K562 (cell line): ENCODE data around the gene TMEM107. TPM values are rescaled to one million over a fixed set of nuclear protein-coding genes. Genes with fewer than 3 reads are reported as not detected.

ENCODE experiments used
- ATF1 ChIP-seq, 2 experiments: fragments of 450-650 bp in 1 of 2; IDR thresholded peaks; 2 replicates each; pipeline ENCODE4 v1.6.1; 2016; ENCODE audit warnings: missing compliant biosample characterization in 1 of 2, missing genetic modification characterization in 1 of 2
- E2F6 ChIP-seq, 2 experiments: IDR thresholded peaks; 2 replicates each; pipeline ENCODE4 v1.6.1; 2011; ENCODE audit warnings: borderline replicate concordance in 1 of 2, control low read depth in 1 of 2, low read depth in 1 of 2, low read length in 1 of 2, mild to moderate bottlenecking in 1 of 2, mixed read lengths in 1 of 2, moderate library complexity in 1 of 2; ENCODE audit not compliant: insufficient read depth in 1 of 2, insufficient read length in 1 of 2, poor library complexity in 1 of 2, severe bottlenecking in 1 of 2; ENCODE audit errors: extremely low read depth in 1 of 2
- E4F1 ChIP-seq: fragments of 250-450 bp; sonication (Bioruptor Pico); IDR thresholded peaks from 2 replicates; pipeline ENCODE4 v1.5.0; 2021; ENCODE audit warnings: mild to moderate bottlenecking, borderline replicate concordance
- HMGN3 ChIP-seq: IDR thresholded peaks from 2 replicates; pipeline ENCODE4 v1.6.1; 2011; ENCODE audit warnings: borderline replicate concordance, low read depth, mild to moderate bottlenecking, mixed read lengths, low read length; ENCODE audit not compliant: insufficient read length; ENCODE audit errors: extremely low read depth
- ID3 ChIP-seq, 2 experiments: fragments of 250-450 bp in 1 of 2; fragments of 450-650 bp in 1 of 2; sonication (Bioruptor Pico) in 1 of 2; IDR thresholded peaks; 2 replicates each; pipeline versions ENCODE4 v1.6.1 to v1.8.0; 2016 to 2021; ENCODE audit warnings: mild to moderate bottlenecking in 2 of 2, moderate library complexity in 2 of 2, missing compliant biosample characterization in 1 of 2, missing genetic modification characterization in 1 of 2
- LEF1 ChIP-seq: fragments of 450-650 bp; IDR thresholded peaks from 2 replicates; pipeline ENCODE4 v1.6.1; 2016; ENCODE audit warnings: mild to moderate bottlenecking
- MEF2A ChIP-seq: IDR thresholded peaks from 2 replicates; pipeline ENCODE4 v1.6.1; 2011; ENCODE audit warnings: low read depth, mild to moderate bottlenecking, low read length, moderate library complexity; ENCODE audit not compliant: control insufficient read depth
- MNT ChIP-seq, 2 experiments: fragments of 450-650 bp; conservative IDR thresholded peaks; 2 replicates each; pipeline ENCODE4 v1.6.1; 2017; ENCODE audit warnings: mild to moderate bottlenecking in 2 of 2, moderate library complexity in 2 of 2
- NCOA4 ChIP-seq: fragments of 450-650 bp; IDR thresholded peaks from 2 replicates; pipeline ENCODE4 v1.6.1; 2018; ENCODE audit warnings: mild to moderate bottlenecking; ENCODE audit not compliant: partially characterized antibody
- NFYB ChIP-seq: IDR thresholded peaks from 2 replicates; pipeline ENCODE4 v1.6.1; 2011; ENCODE audit warnings: mild to moderate bottlenecking, moderate library complexity; ENCODE audit not compliant: insufficient read length; ENCODE audit errors: extremely low read depth
- TAF9B ChIP-seq: fragments of 450-650 bp; IDR thresholded peaks from 2 replicates; pipeline ENCODE4 v1.6.1; 2018; ENCODE audit warnings: mild to moderate bottlenecking; ENCODE audit not compliant: partially characterized antibody
- ZBTB26 ChIP-seq: fragments of 450-650 bp; formaldehyde crosslinking; IDR thresholded peaks from 2 replicates; pipeline ENCODE4 v1.4.0; 2022; ENCODE audit warnings: missing genetic modification characterization
- polyA plus RNA-seq, 8 experiments: library from polyadenylated mRNA; depleted of rRNA in 4 of 8; stranded (reverse) in 5 of 8; unstranded in 3 of 8; fragments of >200 nt; fragmentation: Nextera tagmentation in 2 of 8; fragmentation: Illumina TruSeq in 1 of 8; extraction: Ambion mirVana in 2 of 8; extraction: Trizol in 1 of 8; gene quantifications; 2 replicates each; pipeline versions ENCODE4 v1.2.1 to v1.2.3, GENCODE V29; 2011 to 2014; ENCODE audit warnings: inconsistent platforms in 1 of 8, missing spikeins in 1 of 8
- total RNA-seq, 7 experiments: library from RNA; depleted of rRNA in 6 of 7; stranded (reverse); fragments of >200 nt in 6 of 7; fragmentation: Illumina TruSeq in 2 of 7; extraction: Trizol in 2 of 7; gene quantifications; 2 replicates each; pipeline versions ENCODE4 v1.2.1 to v1.2.3, GENCODE V29; 2011 to 2021; ENCODE audit warnings: low replicate concordance in 1 of 7

The TMEM107 gene
- total and polyA plus RNA-seq, 9 of the 15 experiments (the other 6 are each of a cell fraction or from before 2014, with no cell fraction given) = 7.1 to 26.2 (median 16.9) TPM

DNA sequence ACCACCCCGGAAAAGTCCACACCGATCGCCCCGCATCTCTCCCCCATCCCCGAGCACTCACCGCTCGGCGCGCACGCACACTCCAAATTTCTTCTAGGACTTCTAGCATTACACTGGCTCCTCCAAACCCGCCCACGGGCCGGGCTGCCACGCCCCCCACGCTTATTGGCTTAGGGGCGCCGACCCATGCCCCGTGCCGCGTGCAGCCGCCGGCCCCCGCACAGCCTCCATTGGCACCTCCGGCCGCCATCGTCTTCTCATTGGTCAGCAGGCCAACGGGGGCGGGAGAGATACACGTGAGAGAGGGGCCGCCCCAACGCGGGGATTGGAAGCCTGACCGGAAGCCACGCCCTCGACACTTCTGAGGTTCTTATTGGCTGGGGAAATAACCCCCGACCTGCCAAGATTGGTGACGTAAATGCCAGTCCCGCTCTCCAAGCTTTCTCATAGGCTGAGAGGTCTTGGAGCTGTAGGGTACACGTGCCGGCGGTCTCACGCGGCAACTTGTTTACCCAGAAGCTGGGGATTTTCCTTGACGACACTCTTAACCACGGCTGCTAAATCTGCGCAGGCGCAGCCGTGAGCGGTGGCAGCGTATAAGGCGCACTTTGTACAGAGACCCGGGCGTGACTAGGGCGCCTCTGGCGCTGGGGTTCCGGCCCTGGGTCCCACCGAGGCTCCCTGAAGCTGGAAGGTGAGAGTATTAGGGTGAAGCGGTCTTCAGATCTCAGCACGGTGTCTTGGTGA lies 19.8 kb downstream of the TMEM107 start (continued):
- TF ChIP-seq ZBTB26 (no peak), MEF2A (no peak), LEF1 (peak; percentile 99), TAF9B (peak; percentile 95), NCOA4 (no peak), E2F6 (IDR thresholded peaks at IDR 0.05; ENCODE audit: borderline replicate concordance in 1 of 2, extremely low read depth in 1 of 2, insufficient read depth in 1 of 2, insufficient read length in 1 of 2, low read depth in 1 of 2, low read length in 1 of 2, poor library complexity in 1 of 2, severe bottlenecking in 1 of 2) (peak; percentile 86 to 93), HMGN3 (peak; percentile 91), ID3 (CRISPR knock-in tag; IDR thresholded peaks at IDR 0.05) (no peak), ID3 (tag; IDR thresholded peaks at IDR 0.05) (no peak), NFYB (peak; percentile 96), E4F1 (no peak), MNT (conservative IDR thresholded peaks at IDR 0.05) (peak; percentile 100), ATF1 (CRISPR knock-in tag; IDR thresholded peaks at IDR 0.05) (no peak), ATF1 (tag; IDR thresholded peaks at IDR 0.05) (peak; percentile 96)
